Astrocyte (in vitro differentiated cells and primary cell): ENCODE measurements around the gene HYDIN. TPM values are rescaled to one million over a fixed set of nuclear protein-coding genes. Genes with fewer than 3 reads are reported as not detected.
"Not testable (repeated sequence)": the region's sequence is repeated elsewhere in the genome, so short reads cannot be mapped to it uniquely, and the experiment has no call there.

Source experiments
- DNase-seq: peaks from one replicate; pipeline ENCODE4 v3.0.0-alpha.2; 2010; ENCODE audit warnings: low read depth
- FAIRE-seq: peaks from 2 replicates; lab custom pipeline; 2011; peaks lifted over from hg19 to GRCh38; lab: Jason Lieb, UNC
- H2AFZ ChIP-seq: 2 replicates; pipeline ENCODE4 v1.6.0; 2012; ENCODE audit warnings: low read depth, low read length, inconsistent platforms
- H3K27ac ChIP-seq: 2 replicates; pipeline ENCODE4 v1.5.1; 2011; ENCODE audit warnings: low read depth, low read length, inconsistent platforms
- H3K27me3 ChIP-seq: 2 replicates; pipeline ENCODE4 v1.6.0; 2011; ENCODE audit warnings: low read length, inconsistent platforms; ENCODE audit not compliant: insufficient read depth
- H3K36me3 ChIP-seq: 2 replicates; pipeline ENCODE4 v1.5.1; 2011; ENCODE audit warnings: low read length, inconsistent platforms; ENCODE audit not compliant: insufficient read depth
- H3K4me1 ChIP-seq: 2 replicates; pipeline ENCODE4 v1.5.1; 2011; ENCODE audit warnings: low read length, inconsistent platforms; ENCODE audit not compliant: insufficient read depth
- H3K4me2 ChIP-seq: 2 replicates; pipeline ENCODE4 v1.6.0; 2012; ENCODE audit warnings: low read length, inconsistent platforms
- H3K4me3 ChIP-seq: 2 replicates; pipeline ENCODE4 v1.5.1; 2011; ENCODE audit warnings: low read depth, mild to moderate bottlenecking, low read length, inconsistent platforms; ENCODE audit not compliant: insufficient read depth
- H3K79me2 ChIP-seq: 2 replicates; pipeline ENCODE4 v1.6.0; 2012; ENCODE audit warnings: mild to moderate bottlenecking, low read length, inconsistent platforms; ENCODE audit not compliant: insufficient read depth
- H3K9ac ChIP-seq: 2 replicates; pipeline ENCODE4 v1.6.0; 2012; ENCODE audit warnings: mild to moderate bottlenecking, low read length, inconsistent platforms
- H3K9me3 ChIP-seq: 2 replicates; pipeline ENCODE4 v1.5.1; 2012; ENCODE audit warnings: low read depth, mild to moderate bottlenecking, low read length, inconsistent platforms; ENCODE audit not compliant: insufficient read depth
- H4K20me1 ChIP-seq: 2 replicates; pipeline ENCODE4 v1.6.0; 2012; ENCODE audit warnings: low read length, inconsistent platforms; ENCODE audit not compliant: insufficient read depth
- H3K27ac Mint-ChIP-seq: one replicate; pipeline ENCODE4 v1.8.0; 2021; ENCODE audit warnings: mild to moderate bottlenecking, mixed read lengths; ENCODE audit not compliant: unreplicated experiment
- H3K27me3 Mint-ChIP-seq: one replicate; pipeline ENCODE4 v1.8.0; 2021; ENCODE audit warnings: low read depth, mixed read lengths; ENCODE audit not compliant: unreplicated experiment
- H3K36me3 Mint-ChIP-seq: one replicate; pipeline ENCODE4 v1.8.0; 2021; ENCODE audit warnings: low read depth, mixed read lengths; ENCODE audit not compliant: unreplicated experiment
- H3K4me1 Mint-ChIP-seq: one replicate; pipeline ENCODE4 v1.8.0; 2021; ENCODE audit warnings: low read depth, mixed read lengths; ENCODE audit not compliant: unreplicated experiment
- H3K4me3 Mint-ChIP-seq: one replicate; pipeline ENCODE4 v1.8.0; 2021; ENCODE audit warnings: mild to moderate bottlenecking, moderate library complexity, mixed read lengths; ENCODE audit not compliant: unreplicated experiment
- H3K9me3 Mint-ChIP-seq: one replicate; pipeline ENCODE4 v1.8.0; 2021; ENCODE audit warnings: mild to moderate bottlenecking, mixed read lengths; ENCODE audit not compliant: unreplicated experiment
- total RNA-seq: library from RNA; stranded (reverse); gene quantifications from 2 replicates; pipeline ENCODE4 v1.2.1, GENCODE V29; 2021

Gene HYDIN
- total RNA-seq, 1 donor from 2014 or later: 1.4 TPM

DNA sequence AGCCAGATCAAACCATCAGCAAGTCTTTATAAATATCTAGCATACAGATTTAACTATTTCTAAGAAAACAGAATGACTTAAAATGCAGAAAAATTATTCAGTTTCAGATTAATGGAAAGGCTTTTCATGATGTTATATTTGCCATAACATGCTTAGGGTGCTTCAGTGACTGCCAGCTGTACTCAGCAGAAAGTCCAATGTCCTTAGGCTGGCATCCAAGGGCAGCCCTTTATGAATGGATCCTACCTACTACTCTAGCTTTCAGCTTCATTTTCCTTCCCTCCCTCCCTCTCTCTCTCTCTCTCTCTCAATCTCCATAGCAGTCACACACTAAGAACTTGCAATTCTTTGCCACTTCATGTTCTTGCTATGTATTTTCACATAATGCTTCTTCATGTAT lies 124.6 kb downstream of the HYDIN start:
- H3K4me3 Mint-ChIP-seq, H3K27ac Mint-ChIP-seq, H3K36me3 Mint-ChIP-seq, H3K79me2 ChIP-seq, H3K4me1 Mint-ChIP-seq, H3K36me3 ChIP-seq, H2AFZ ChIP-seq, H3K4me2 ChIP-seq, H3K27ac ChIP-seq, H4K20me1 ChIP-seq, H3K9me3 Mint-ChIP-seq, H3K9ac ChIP-seq, FAIRE-seq, H3K4me1 ChIP-seq, H3K27me3 ChIP-seq, H3K27me3 Mint-ChIP-seq, H3K9me3 ChIP-seq, DNase-seq, H3K4me3 ChIP-seq: not testable (repeated sequence)

DNA sequence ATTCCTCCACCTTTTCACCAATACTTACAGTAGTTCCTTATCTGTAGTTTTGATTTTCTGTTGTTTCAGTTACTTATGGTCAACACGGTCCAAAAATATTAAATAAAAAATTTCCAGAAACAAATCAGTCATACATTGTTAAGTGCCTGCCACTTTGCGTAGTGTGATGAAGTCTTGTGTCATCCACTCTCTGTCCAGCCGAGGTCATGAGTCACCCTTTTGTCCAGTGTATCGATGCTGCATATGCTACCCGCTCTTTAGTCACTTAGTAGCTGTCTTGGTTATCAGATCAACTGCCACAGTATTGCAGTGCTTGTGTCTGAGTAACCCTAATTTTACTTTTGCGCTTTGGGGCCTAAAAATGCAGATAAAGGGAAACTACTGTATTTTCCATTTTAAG lies 146.9 kb downstream of the HYDIN start:
- H3K9ac ChIP-seq, H3K36me3 ChIP-seq, H4K20me1 ChIP-seq, H2AFZ ChIP-seq, H3K4me3 Mint-ChIP-seq, FAIRE-seq, H3K27ac Mint-ChIP-seq, H3K4me2 ChIP-seq, H3K27me3 ChIP-seq, DNase-seq, H3K4me1 ChIP-seq, H3K9me3 Mint-ChIP-seq, H3K79me2 ChIP-seq, H3K27ac ChIP-seq, H3K36me3 Mint-ChIP-seq, H3K27me3 Mint-ChIP-seq, H3K4me1 Mint-ChIP-seq, H3K9me3 ChIP-seq, H3K4me3 ChIP-seq: not testable (repeated sequence)

DNA sequence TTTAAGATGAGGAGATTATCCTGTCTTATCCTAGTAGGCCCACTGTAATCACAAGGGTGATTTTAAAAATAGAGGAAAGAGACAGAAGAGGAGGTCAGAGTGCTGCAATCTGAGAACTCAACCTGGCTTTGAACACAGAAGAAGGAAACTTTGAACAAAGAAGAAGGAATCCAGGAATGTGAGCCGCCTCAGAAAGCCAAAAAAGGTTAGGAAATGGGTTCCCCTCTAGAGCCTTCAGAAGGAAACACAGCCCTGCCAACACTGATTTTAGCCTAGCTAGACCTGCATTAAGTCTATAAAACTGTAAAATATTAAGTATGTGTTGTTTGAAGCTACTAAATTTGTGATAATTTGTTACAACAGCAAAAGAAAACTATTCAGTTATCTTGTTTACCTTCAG lies 149.7 kb downstream of the HYDIN start:
- not testable (repeated sequence) for H3K4me3 ChIP-seq, H3K36me3 Mint-ChIP-seq, H3K27me3 ChIP-seq, H3K79me2 ChIP-seq, H3K27ac Mint-ChIP-seq, H3K9me3 ChIP-seq, H3K4me1 Mint-ChIP-seq, H3K27me3 Mint-ChIP-seq, H3K9ac ChIP-seq, H4K20me1 ChIP-seq, FAIRE-seq, H3K4me3 Mint-ChIP-seq, H3K36me3 ChIP-seq, H3K9me3 Mint-ChIP-seq, H3K27ac ChIP-seq, H3K4me2 ChIP-seq, H3K4me1 ChIP-seq, H2AFZ ChIP-seq, DNase-seq

DNA sequence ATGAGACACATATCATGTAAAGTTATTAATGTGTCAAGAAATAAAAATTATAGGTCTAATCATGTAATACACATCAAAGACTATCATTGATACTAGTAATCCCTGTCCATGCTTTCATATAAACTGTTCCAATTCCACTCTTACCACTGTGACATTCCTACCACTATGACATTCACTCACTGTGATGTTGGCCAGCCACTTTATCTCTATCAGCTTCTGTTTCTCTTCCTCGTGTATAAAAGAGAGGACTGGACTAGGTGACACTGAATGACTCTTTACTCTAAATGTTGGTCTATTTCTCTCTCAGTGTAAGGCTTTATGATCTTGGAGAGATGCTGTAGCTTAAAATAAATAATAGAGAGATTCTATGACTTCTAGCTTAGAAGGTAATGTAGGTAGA lies 150.3 kb downstream of the HYDIN start:
- H2AFZ ChIP-seq, H4K20me1 ChIP-seq, H3K36me3 Mint-ChIP-seq, H3K4me3 ChIP-seq, H3K9ac ChIP-seq, H3K9me3 ChIP-seq, FAIRE-seq, H3K27me3 ChIP-seq, H3K27ac ChIP-seq, H3K4me2 ChIP-seq, H3K27ac Mint-ChIP-seq, H3K9me3 Mint-ChIP-seq, H3K36me3 ChIP-seq, DNase-seq, H3K79me2 ChIP-seq, H3K4me1 Mint-ChIP-seq, H3K27me3 Mint-ChIP-seq, H3K4me3 Mint-ChIP-seq, H3K4me1 ChIP-seq: not testable (repeated sequence)

DNA sequence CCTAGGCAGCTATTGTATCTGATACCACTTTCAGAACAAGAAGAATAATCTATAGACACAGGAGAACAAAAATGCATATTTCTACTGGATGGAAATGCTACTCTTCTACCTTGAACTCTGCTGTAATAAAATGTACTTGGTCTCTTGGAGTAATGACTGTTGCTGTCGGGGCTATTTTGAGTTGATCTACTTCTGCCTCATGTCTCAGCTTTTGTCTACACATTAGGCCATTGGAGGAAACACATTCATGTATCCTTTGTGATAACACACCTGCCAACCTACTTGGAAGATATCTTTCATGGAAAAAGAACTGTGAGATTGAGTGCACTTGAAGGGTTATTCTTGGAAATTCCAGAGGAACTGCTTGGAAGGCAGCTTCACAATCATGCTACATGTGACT lies 159.9 kb downstream of the HYDIN start:
- not testable (repeated sequence) for H3K27me3 ChIP-seq, H4K20me1 ChIP-seq, H3K9ac ChIP-seq, H3K4me1 ChIP-seq, H3K4me2 ChIP-seq, H3K9me3 ChIP-seq, H3K36me3 Mint-ChIP-seq, H3K9me3 Mint-ChIP-seq, H3K4me3 Mint-ChIP-seq, FAIRE-seq, H3K4me1 Mint-ChIP-seq, H3K27me3 Mint-ChIP-seq, H3K36me3 ChIP-seq, H3K27ac ChIP-seq, DNase-seq, H2AFZ ChIP-seq, H3K79me2 ChIP-seq, H3K4me3 ChIP-seq, H3K27ac Mint-ChIP-seq

DNA sequence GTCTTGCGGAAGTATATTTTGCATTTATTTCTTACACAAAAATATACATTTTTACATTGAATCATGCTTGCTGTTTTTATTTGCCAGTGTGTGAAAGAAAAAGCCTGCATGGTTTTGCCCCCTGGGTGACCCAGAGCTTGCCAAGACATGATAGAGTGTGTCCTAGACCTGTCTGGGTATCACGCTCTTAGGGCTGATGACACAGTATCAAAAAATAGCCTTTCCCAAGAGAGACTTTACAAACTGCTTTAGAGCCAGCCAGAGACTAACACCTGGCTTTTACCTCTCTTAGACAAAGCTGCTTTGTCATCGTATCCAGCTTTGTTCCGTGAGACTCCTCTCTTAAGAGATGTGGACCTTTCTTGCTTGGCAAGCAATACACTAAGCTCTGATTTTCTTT lies 160.7 kb downstream of the HYDIN start:
- not testable (repeated sequence) for H3K4me3 Mint-ChIP-seq, H3K27ac ChIP-seq, H3K4me2 ChIP-seq, FAIRE-seq, H3K9me3 Mint-ChIP-seq, H2AFZ ChIP-seq, H3K4me3 ChIP-seq, H3K27me3 Mint-ChIP-seq, H3K36me3 ChIP-seq, H3K9me3 ChIP-seq, H3K79me2 ChIP-seq, H3K4me1 ChIP-seq, H4K20me1 ChIP-seq, H3K4me1 Mint-ChIP-seq, H3K36me3 Mint-ChIP-seq, H3K9ac ChIP-seq, DNase-seq, H3K27me3 ChIP-seq, H3K27ac Mint-ChIP-seq
